ENCODE results near the gene ATP6V1F. TPM values are rescaled to one million over a fixed set of nuclear protein-coding genes. Genes with fewer than 3 reads are reported as not detected.

Gene ATP6V1F
- total RNA-seq, 4 donors from 2014 or later, result 31.2 to 137 (median 61.3) TPM

DNA sequence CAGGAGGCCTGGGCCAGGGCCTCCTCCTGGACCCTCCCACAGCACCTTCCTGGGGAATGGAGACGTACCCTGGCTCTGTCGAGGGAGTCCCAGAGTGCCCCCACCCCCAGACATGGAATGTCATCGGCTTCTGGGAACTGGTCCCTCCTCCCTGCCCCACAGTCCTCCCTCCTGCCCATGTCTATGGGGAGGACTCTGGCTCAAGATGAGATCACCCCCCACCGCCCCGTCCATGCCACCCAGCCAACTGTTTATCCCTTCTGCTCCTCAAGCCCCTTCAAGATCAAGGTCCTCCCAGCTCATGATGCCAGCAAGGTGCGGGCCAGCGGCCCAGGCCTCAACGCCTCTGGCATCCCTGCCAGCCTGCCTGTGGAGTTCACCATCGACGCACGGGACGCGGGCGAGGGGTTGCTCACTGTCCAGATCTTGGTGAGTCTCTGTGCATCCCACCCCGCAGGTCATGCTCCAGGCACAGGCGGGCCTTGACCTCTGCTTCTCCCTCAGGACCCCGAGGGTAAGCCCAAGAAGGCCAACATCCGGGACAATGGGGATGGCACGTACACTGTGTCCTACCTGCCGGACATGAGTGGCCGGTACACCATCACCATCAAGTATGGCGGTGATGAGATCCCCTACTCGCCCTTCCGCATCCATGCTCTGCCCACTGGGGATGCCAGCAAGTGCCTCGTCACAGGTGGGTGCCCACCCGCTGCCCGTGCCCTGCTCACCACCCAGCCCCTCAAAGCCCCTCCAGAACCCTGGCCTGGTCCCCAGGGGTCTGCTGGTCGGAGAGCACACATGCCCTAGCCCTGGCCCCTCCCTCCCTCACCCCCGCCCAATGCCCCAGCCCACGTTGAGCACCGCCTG lies 14.1 kb upstream of the ATP6V1F start:
- TF ChIP-seq, protein P1, sequence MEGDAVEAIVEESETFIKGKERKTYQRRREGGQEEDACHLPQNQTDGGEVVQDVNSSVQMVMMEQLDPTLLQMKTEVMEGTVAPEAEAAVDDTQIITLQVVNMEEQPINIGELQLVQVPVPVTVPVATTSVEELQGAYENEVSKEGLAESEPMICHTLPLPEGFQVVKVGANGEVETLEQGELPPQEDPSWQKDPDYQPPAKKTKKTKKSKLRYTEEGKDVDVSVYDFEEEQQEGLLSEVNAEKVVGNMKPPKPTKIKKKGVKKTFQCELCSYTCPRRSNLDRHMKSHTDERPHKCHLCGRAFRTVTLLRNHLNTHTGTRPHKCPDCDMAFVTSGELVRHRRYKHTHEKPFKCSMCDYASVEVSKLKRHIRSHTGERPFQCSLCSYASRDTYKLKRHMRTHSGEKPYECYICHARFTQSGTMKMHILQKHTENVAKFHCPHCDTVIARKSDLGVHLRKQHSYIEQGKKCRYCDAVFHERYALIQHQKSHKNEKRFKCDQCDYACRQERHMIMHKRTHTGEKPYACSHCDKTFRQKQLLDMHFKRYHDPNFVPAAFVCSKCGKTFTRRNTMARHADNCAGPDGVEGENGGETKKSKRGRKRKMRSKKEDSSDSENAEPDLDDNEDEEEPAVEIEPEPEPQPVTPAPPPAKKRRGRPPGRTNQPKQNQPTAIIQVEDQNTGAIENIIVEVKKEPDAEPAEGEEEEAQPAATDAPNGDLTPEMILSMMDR (IDR thresholded peaks at IDR 0.05), result no peak
- TF ChIP-seq POLR2A (IDR thresholded peaks at IDR 0.05), result no peak
- H3K27ac ChIP-seq, result no peak overlapping the region
- intact Hi-C loops (cut with DNase I; ENCODE audit: low total_unique reads), result no loop called here
- H3K27me3 ChIP-seq, result no peaks in the 10 kb centered on the region
- no peak for DNase-seq
- H3K9me3 ChIP-seq, result no peaks in the 10 kb centered on the region
- H3K36me3 ChIP-seq, result no peaks in the 10 kb centered on the region
- H3K4me1 ChIP-seq, result no peaks in the 10 kb centered on the region
- H3K4me3 ChIP-seq, result no peak overlapping the region

DNA sequence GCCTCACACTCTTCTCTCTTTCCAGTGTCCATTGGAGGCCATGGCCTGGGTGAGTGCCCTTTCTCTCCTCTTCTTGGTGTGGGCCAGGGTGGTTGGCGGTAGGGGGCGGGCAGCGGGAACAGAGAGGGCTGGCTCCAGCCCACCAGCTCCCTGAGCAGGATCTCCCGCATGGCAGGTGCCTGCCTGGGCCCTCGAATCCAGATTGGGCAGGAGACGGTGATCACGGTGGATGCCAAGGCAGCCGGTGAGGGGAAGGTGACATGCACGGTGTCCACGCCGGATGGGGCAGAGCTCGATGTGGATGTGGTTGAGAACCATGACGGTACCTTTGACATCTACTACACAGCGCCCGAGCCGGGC lies 13.5 kb upstream of the ATP6V1F start:
- H3K27me3 ChIP-seq, result no peaks in the 10 kb centered on the region
- no peak overlapping the region for H3K4me3 ChIP-seq
- no peak overlapping the region for H3K27ac ChIP-seq
- DNase-seq, result no peak
- no peaks in the 10 kb centered on the region for H3K36me3 ChIP-seq
- no peaks in the 10 kb centered on the region for H3K4me1 ChIP-seq
- intact Hi-C loops (cut with DNase I; ENCODE audit: low total_unique reads), result no loop called here
- TF ChIP-seq POLR2A (IDR thresholded peaks at IDR 0.05), result no peak
- TF ChIP-seq, protein P1 (IDR thresholded peaks at IDR 0.05), result no peak
- H3K9me3 ChIP-seq, result no peaks in the 10 kb centered on the region

DNA sequence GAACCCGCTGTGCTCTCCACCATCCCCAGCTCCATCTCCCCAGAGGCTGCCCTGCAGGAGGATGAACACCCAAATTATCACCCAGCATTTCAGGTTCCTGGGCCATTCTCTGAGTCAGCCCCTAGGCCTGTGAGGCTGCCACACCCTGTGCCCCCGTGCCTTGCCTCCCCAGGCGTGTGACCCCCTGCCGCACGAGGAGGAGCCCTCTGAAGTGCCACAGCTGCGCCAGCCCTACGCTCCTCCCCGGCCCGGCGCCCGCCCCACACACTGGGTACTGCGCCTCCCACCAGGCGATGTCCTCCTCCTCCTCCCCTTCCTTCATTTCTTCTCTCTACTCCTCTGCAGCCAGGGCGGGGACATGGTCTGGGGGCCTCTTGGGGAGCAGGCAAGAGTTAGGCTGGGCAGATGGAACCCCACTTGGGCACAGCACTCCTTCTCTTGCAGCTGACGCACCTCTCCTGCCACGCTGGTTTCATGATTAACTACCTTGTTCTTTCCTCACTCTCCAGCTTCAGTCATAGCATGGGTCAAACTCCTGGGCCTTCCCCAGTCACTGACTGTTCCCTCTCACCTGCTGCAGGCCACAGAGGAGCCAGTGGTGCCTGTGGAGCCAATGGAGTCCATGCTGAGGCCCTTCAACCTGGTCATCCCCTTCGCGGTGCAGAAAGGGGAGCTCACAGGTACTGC lies 12.7 kb upstream of the ATP6V1F start:
- no peaks in the 10 kb centered on the region for H3K36me3 ChIP-seq
- H3K4me3 ChIP-seq, result no peak overlapping the region
- no peak for TF ChIP-seq POLR2A (IDR thresholded peaks at IDR 0.05)
- TF ChIP-seq, protein P1 (IDR thresholded peaks at IDR 0.05), result no peak
- no peaks in the 10 kb centered on the region for H3K27me3 ChIP-seq
- DNase-seq, result no peak
- intact Hi-C loops (cut with DNase I; ENCODE audit: low total_unique reads), result no loop called here
- no peak overlapping the region for H3K27ac ChIP-seq
- H3K4me1 ChIP-seq, result no peaks in the 10 kb centered on the region
- H3K9me3 ChIP-seq, result no peaks in the 10 kb centered on the region

DNA sequence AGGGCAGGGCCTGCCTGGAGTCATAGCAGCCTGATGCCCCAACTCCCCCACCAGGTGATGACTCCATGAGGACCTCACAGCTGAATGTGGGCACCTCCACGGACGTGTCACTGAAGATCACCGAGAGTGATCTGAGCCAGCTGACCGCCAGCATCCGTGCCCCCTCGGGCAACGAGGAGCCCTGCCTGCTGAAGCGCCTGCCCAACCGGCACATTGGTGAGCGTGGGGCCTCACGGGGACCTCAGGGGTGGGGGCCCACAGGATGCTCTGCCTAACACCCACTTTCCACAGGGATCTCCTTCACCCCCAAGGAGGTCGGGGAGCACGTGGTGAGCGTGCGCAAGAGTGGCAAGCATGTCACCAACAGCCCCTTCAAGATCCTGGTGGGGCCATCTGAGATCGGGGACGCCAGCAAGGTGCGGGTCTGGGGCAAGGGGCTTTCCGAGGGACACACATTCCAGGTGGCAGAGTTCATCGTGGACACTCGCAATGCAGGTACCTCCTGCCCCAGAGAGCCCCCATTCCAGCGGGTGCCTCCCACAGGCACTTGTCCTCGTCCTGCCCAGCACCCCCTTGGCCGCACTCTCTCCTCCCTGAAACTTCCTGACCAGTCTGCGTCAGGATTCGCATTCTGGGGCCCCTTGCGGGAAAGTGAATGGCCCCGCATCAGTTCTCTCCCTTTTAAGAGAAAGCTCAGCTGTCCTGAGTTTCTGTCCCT lies 10.0 kb upstream of the ATP6V1F start:
- Histone ChIP-seq H3K27me3 (no peaks in the 10 kb centered on the region), H3K9me3 (no peaks in the 10 kb centered on the region), H3K27ac (no peak overlapping the region), H3K36me3 (no peaks in the 10 kb centered on the region), H3K4me1 (peaks cover 0 to 3% of the 10 kb centered on the region in 2 donors), H3K4me3 (no peak overlapping the region)
- no peak for DNase-seq
- intact Hi-C loops (cut with DNase I; ENCODE audit: low total_unique reads), result no loop called here
- TF ChIP-seq, protein P1 (IDR thresholded peaks at IDR 0.05), result no peak
- no peak for TF ChIP-seq POLR2A (IDR thresholded peaks at IDR 0.05)
